ENCODE data around the gene SNAPIN.
A peak's percentile ranks its signal among the peaks of the same experiment; 100 is the strongest.

SNAPIN gene

DNA sequence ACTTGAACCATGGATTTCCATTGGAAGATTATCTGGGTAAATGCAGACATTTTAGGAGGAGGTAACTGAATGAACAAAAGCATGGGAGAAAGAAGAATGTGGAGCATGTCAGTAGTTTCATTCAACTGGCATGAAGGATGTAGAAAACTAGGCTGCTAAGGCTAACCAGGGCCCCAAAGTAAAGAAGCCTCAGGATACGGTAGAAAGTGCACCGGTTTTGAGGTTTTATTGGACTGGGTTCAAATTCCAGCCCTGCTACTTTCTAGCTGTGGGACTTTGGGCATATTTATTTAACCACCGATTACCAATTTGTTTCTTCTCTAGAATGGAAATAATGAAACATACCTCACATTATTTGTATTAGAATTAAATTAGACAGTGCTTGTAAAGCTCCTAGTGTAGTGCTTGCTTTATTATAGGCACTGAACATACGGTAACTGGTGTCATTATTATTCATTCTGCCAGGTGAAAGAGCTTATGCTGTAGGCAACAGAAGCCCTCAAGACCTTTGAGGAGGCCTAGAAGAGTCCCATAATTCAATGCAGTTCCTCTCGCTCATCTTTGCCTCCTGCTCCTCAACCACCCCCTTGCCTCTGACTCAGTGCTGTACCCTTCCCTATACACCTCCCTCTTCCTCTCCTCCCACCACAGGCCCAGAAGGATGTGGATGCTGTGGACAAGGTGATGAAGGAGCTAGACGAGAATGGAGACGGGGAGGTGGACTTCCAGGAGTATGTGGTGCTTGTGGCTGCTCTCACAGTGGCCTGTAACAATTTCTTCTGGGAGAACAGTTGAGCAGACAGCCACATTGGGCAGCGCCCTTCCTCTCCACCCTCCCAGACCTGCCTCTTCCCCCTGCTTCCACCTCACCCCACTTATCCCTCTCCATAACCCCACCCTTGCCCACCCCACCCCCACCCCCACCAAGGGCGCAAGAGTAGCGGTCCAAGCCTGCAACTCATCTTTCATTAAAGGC, 27.2 kb upstream of the SNAPIN start:
- H3K79me2 ChIP-seq: peaks cover 4% of the 10 kb centered on the region
- H3K36me3 ChIP-seq (ENCODE audit: control insufficient read depth, insufficient read depth, low read length): no peaks in the 10 kb centered on the region
- no peak overlapping the region for H3K4me3 ChIP-seq (ENCODE audit: low read depth, low read length)
- peaks cover 6% of the 10 kb centered on the region for H3K4me1 ChIP-seq
- H3K27ac ChIP-seq: no peak overlapping the region
- no peak overlapping the region for H2AFZ ChIP-seq
- no peaks in the 10 kb centered on the region for H3K9me3 ChIP-seq (ENCODE audit: control insufficient read depth, low read length)
- TF ChIP-seq, protein P1, sequence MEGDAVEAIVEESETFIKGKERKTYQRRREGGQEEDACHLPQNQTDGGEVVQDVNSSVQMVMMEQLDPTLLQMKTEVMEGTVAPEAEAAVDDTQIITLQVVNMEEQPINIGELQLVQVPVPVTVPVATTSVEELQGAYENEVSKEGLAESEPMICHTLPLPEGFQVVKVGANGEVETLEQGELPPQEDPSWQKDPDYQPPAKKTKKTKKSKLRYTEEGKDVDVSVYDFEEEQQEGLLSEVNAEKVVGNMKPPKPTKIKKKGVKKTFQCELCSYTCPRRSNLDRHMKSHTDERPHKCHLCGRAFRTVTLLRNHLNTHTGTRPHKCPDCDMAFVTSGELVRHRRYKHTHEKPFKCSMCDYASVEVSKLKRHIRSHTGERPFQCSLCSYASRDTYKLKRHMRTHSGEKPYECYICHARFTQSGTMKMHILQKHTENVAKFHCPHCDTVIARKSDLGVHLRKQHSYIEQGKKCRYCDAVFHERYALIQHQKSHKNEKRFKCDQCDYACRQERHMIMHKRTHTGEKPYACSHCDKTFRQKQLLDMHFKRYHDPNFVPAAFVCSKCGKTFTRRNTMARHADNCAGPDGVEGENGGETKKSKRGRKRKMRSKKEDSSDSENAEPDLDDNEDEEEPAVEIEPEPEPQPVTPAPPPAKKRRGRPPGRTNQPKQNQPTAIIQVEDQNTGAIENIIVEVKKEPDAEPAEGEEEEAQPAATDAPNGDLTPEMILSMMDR (IDR thresholded peaks at IDR 0.05): no peak
- H3K9ac ChIP-seq: no peak overlapping the region
- H3K27me3 ChIP-seq (ENCODE audit: control insufficient read depth, insufficient read depth, low read length): no peaks in the 10 kb centered on the region
- H3K4me2 ChIP-seq (ENCODE audit: low read length): no peak overlapping the region

DNA sequence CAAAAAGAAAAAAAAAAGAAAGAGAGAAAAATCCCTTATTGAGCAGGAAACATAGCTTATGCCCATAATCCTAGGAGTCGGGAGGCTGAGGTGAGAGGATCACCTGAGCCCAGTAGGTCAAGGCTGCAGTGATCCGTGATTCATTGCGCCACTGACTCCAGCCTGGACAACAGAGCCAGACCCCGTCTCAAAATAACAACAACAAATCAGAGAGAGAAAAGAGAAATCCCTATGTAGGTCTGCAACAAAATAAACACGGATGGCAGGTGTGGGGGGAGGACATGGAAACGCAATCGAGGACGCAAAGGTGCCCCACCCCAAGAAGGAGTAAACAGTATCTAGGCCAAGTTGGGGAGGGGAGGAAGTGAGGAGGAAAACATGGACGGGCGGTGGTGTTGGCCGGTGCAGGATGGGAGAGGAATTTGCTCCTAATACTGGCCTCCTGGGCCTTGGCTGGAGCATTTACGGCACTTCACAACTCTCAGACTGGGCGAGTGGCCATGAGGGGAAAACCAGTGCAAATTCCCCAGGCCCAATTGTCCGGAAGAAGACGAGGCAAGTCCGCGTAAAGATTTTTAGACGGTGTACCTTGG, 25.2 kb upstream of the SNAPIN start:
- Histone ChIP-seq H3K9ac (no peak overlapping the region), H3K36me3 (ENCODE audit: control insufficient read depth, insufficient read depth, low read length) (no peaks in the 10 kb centered on the region), H3K27ac (peak overlapping the region; percentile 100), H2AFZ (peak overlapping the region; percentile 67), H3K9me3 (ENCODE audit: control insufficient read depth, low read length) (no peaks in the 10 kb centered on the region), H3K79me2 (peaks cover 7% of the 10 kb centered on the region), H3K4me3 (ENCODE audit: low read depth, low read length) (peak overlapping the region; percentile 100), H3K4me2 (ENCODE audit: low read length) (peak overlapping the region; percentile 42), H3K4me1 (no peaks in the 10 kb centered on the region), H3K27me3 (ENCODE audit: control insufficient read depth, insufficient read depth, low read length) (no peaks in the 10 kb centered on the region)
- TF ChIP-seq, protein P1 (IDR thresholded peaks at IDR 0.05): no peak

DNA sequence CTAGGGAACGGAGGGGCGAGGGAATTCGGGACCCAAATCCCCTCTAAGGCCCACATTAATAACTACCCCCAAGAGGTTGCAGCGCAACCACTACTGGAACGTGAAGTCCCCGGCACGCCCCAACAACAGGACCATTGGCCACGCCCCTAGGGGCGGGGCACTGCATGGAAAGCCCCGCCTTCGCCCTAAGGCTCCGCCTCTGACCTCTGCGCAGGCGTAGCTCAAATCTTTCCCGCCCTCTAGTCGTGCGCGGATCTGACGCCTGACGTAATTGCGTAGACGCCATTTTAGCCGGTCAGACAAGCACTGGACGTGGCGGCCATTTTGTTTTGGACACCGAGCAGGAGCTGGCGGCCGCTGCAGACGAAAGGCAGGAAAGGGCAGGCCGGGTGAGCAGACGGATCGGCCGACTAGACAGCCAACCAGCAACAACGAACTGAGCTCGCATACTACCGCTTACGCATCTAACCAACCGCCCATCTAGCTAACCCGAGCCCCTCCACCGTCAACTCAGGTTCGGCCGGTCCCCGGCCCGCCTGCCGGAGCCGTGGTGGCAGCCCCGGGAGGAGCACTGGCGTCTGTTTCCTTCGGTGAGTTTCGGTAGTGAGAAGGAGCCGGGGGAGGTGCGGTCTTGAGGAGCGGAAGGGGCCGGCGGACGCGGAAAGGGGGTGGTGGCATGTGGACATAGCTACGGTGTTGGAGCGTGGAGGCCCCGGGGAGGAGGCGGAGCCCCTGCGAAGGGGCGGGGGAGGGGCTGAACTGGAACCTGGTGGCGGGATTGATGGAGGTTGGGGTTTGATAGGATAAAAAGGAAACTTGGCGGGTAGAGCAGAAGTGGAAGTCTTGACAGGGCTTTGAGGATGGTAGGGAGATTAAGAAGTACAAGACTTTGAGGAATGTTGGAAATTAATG, 24.5 kb upstream of the SNAPIN start, which contains the start of gene CHTOP:
CHTOP (plus strand) TSS at position 313 of the 912 bp plus-strand sequence. CDS start 2,523 bp downstream, outside the sequence.
- H3K36me3 ChIP-seq (ENCODE audit: control insufficient read depth, insufficient read depth, low read length): no peaks in the 10 kb centered on the region
- peaks cover 7% of the 10 kb centered on the region for H3K79me2 ChIP-seq
- H3K4me3 ChIP-seq (ENCODE audit: low read depth, low read length): peak within 1 kb of the TSS; percentile 100
- H3K27ac ChIP-seq: peak within 1 kb of the TSS; percentile 100
- TF ChIP-seq, protein P1 (IDR thresholded peaks at IDR 0.05): no peak
- no peaks in the 10 kb centered on the region for H3K9me3 ChIP-seq (ENCODE audit: control insufficient read depth, low read length)
- peak within 1 kb of the TSS; percentile 99 for H3K9ac ChIP-seq
- H3K27me3 ChIP-seq (ENCODE audit: control insufficient read depth, insufficient read depth, low read length): no peaks in the 10 kb centered on the region
- no peaks in the 10 kb centered on the region for H3K4me1 ChIP-seq
- H2AFZ ChIP-seq: peak within 1 kb of the TSS; percentile 68
- peak within 1 kb of the TSS; percentile 85 for H3K4me2 ChIP-seq (ENCODE audit: low read length)

DNA sequence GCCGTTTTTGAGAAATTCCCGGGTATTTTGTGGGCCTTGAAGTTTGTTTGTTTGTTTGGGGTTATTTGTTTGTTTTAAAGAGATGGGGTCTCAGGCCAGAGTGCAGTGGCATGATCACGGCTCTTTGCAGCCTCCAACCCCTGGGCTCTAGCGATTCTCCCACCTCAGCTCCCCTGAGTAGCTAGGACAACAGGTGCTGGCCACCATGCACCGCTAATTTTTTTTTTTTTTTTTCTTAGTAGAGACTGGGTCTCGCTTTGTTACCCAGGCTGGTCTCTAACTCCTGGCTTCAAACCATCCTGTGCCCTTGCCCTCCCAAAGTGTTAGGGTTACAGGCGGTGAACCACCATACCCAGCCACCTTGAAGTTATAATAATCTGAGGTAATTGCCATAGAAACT, 22.6 kb upstream of the SNAPIN start:
- TF ChIP-seq, protein P1 (IDR thresholded peaks at IDR 0.05): no peak
- H3K4me2 ChIP-seq (ENCODE audit: low read length): no peak overlapping the region
- H3K27ac ChIP-seq: no peak overlapping the region
- no peak overlapping the region for H2AFZ ChIP-seq
- H3K36me3 ChIP-seq (ENCODE audit: control insufficient read depth, insufficient read depth, low read length): no peaks in the 10 kb centered on the region
- H3K27me3 ChIP-seq (ENCODE audit: control insufficient read depth, insufficient read depth, low read length): no peaks in the 10 kb centered on the region
- H3K4me1 ChIP-seq: no peaks in the 10 kb centered on the region
- H3K4me3 ChIP-seq (ENCODE audit: low read depth, low read length): no peak overlapping the region
- H3K9me3 ChIP-seq (ENCODE audit: control insufficient read depth, low read length): no peaks in the 10 kb centered on the region
- no peak overlapping the region for H3K9ac ChIP-seq
- peaks cover 7% of the 10 kb centered on the region for H3K79me2 ChIP-seq
